RWPE1 (cell line): ENCODE measurements around the gene COL2A1.

Experiments
- CTCF ChIA-PET: fragments of 350-600 bp; sonication (Branson Sonifier 250); formaldehyde crosslinking; extraction: SDS; loops from one replicate; lab custom pipeline; 2021; lab: Yijun Ruan, JAX
- POLR2A ChIA-PET: fragments of 400-600 bp; formaldehyde crosslinking; extraction: SDS; loops from one replicate; lab custom pipeline; 2020; ENCODE audit warnings: antibody characterized with exemption; ENCODE audit not compliant: low non-redundant PET; lab: Yijun Ruan, JAX
- DNase-seq: peaks from one replicate; pipeline ENCODE4 v3.0.0; 2012; ENCODE audit warnings: low spot score
- H3K27ac ChIP-seq: fragments of 450-650 bp; 2 replicates; pipeline ENCODE4 v1.5.1; 2017
- CTCF ChIP-seq: fragments of 450-650 bp; conservative IDR thresholded peaks from 2 replicates; pipeline ENCODE4 v1.5.1; 2017; ENCODE audit warnings: low read depth, mild to moderate bottlenecking

Gene COL2A1

GRCh38 chr12:47982770-47983169 is 21.5 kb downstream of the COL2A1 start:
- DNase-seq = no peak
- CTCF ChIA-PET = interaction anchor here (0.6 to 1.0 kb wide), 2 partner anchors 19 to 1374 kb away, joined by 3 to 4 read pairs; partner anchors contain the start of gene TMEM106C
- POLR2A ChIA-PET = no interaction called here
- no peak overlapping the region for H3K27ac ChIP-seq
- TF ChIP-seq CTCF = no peak

GRCh38 chr12:47982311-47982710 is 22.0 kb downstream of the COL2A1 start:
- no peak for DNase-seq
- POLR2A ChIA-PET = no interaction called here
- CTCF ChIA-PET = interaction anchor here (0.6 to 1.0 kb wide), 2 partner anchors 19 to 1375 kb away, joined by 3 to 4 read pairs; partner anchors contain the start of gene TMEM106C
- TF ChIP-seq CTCF = no peak
- H3K27ac ChIP-seq = no peak overlapping the region

- TF ChIP-seq CTCF = no peak
- CTCF ChIA-PET = interaction anchor here (1.0 kb wide), 1 partner anchor 18 kb away, joined by 3 read pairs; the partner anchor contains the start of gene TMEM106C
- POLR2A ChIA-PET = no interaction called here
- no peak overlapping the region for H3K27ac ChIP-seq
- no peak for DNase-seq
Observed at GRCh38 chr12:47981496-47982260, 22.6 kb downstream of the COL2A1 start.

GRCh38 chr12:47980779-47981495 is 23.3 kb downstream of the COL2A1 start:
- no peak for TF ChIP-seq CTCF
- no peak overlapping the region for H3K27ac ChIP-seq
- DNase-seq = no peak
- CTCF ChIA-PET = no interaction called here
- POLR2A ChIA-PET = no interaction called here

- ChIA-PET POLR2A (no interaction called here), CTCF (interaction anchor here (0.7 kb wide), 1 partner anchor 139 kb away, joined by 3 read pairs; the partner anchor contains the start of gene PFKM)
- DNase-seq = no peak
- TF ChIP-seq CTCF = no peak
- H3K27ac ChIP-seq = no peak overlapping the region
Observed at GRCh38 chr12:47980197-47980596, 24.1 kb downstream of the COL2A1 start.

GRCh38 chr12:47979686-47980085 is 24.6 kb downstream of the COL2A1 start:
- CTCF ChIA-PET = interaction anchor here (0.7 kb wide), 1 partner anchor 140 kb away, joined by 3 read pairs; the partner anchor contains the start of gene PFKM
- DNase-seq = no peak
- no peak for TF ChIP-seq CTCF
- POLR2A ChIA-PET = no interaction called here
- no peak overlapping the region for H3K27ac ChIP-seq
